Effector CD4-positive, alpha-beta T cell (primary cell): ENCODE measurements around the gene FZD4.

Experiments used
- DNase-seq: peaks from one replicate; pipeline ENCODE4 v3.0.0-alpha.2; 2020

The FZD4 gene

DNA sequence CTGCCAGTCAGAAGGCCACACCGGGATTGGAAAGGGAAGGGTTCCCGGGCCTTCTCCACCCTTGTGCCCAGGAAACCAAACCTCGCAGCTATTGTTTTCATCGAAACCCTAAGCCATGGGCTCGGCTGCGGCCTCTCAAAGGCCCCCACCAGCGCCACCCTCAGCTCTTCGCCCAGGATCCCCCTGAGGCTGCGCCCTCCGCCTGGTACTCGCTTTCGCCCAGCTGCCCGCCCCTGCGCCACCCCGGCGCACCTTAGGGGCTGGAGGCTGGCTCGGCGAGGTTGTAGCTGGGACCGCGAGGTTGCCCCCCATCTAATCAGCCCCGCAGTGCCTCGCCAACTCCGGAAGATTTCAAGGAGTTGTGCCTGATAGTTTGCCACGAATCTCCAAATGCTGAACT, 49.0 kb downstream of the FZD4 start:
- no peak for DNase-seq

DNA sequence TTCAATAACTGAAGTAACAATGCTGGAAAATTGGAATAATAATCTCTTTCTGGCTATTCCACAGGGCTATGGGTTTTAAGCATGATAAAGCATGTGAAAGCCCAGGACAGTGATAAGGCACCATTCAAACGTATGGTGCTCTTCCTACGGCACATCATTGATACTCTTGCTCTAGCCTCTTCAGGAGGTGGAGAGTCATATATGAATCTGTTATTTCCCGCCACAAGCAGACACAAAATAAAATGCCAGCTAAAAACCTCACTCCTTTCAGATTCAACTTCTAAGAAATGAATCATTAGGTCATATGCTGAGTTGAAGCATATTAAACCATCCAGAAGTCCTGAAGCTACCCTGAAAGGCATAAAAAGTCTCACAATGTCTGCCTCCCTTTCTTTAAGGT, 49.9 kb downstream of the FZD4 start:
- DNase-seq: no peak

DNA sequence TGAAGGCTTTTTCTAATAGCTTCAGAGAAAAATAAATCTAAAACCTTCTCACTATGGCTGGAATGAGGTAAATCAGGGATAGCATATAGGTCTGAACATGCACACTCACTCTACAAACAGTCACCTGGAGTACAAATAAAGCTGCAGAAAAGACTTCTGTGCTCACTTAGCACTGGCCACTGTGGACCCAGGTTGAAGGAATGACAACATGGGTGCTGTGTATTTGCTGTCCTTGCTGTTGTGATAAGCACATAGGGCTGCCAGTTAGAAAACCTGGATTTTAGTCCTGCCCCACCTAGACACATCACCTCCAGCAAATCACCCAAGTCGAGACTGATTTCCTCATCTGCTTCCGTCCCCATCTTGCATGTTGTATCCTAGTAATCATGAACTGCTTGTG, 51.2 kb downstream of the FZD4 start:
- DNase-seq: no peak

- DNase-seq: no peak
Measured at GRCh38 chr11:86902345-86902744, 52.9 kb downstream of the FZD4 start.

DNA sequence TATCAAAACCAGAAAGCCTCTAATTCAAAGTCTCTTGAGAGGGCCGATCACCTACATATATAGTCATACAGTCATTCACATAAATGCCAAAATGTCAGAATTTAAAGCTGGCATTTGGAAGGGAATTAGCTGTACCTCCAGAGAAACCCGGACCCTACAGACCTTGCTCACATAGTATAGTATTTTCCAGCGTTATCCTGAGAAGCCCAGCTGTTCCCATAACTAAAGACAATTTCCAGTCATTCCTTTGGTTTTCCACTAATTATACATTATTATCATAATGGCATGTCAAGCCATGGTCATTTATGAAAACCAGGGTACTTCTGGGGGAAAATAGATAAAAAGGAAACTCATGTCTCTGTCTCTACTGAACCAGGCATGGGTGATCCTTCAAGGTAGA, 53.6 kb downstream of the FZD4 start:
- no peak for DNase-seq

DNA sequence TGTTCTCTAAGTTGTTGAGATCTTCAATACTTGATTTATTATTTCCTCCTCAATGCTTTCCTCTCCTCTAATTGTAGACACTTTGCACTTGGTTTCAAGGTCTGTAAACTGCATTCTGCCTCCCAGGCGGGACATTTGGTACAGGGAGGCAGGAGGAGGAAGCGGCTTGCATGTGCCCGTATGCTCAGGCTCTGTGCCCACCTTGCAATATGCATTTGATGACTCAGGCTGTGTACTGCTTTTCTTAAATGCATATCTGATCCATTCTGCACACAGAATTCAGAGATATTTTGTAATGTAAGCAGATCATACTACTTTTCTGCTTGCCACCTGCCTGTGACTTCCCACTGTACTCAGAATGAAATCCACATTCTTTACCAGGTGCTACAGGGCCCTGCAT, 55.0 kb downstream of the FZD4 start:
- DNase-seq: no peak

GRCh38 chr11:86898689-86899088, 56.5 kb downstream of the FZD4 start:
- DNase-seq: no peak

DNA sequence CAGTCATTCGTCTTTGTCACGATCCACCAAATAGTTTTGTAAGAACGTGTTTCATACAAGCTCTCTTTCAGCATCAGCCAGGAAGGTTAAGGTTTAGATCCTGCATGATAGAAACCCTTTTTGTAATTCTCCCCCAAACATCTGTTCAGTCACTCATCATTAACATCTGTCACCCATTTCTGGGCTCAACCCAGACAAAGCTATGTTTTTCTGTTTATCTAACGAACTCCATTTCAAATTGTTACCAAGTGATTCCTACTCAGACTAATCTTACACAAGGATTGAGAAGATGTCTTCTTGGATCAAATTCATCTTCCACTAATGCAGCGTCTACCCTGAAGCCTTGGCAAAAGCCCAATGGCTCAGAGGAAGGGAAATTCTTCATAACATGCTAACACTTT, 58.8 kb downstream of the FZD4 start:
- no peak for DNase-seq
